ENCODE data around the gene CORIN.
"Not testable (repeated sequence)": the region's sequence is repeated elsewhere in the genome, so short reads cannot be mapped to it uniquely, and the experiment has no call there.

The CORIN gene

DNA sequence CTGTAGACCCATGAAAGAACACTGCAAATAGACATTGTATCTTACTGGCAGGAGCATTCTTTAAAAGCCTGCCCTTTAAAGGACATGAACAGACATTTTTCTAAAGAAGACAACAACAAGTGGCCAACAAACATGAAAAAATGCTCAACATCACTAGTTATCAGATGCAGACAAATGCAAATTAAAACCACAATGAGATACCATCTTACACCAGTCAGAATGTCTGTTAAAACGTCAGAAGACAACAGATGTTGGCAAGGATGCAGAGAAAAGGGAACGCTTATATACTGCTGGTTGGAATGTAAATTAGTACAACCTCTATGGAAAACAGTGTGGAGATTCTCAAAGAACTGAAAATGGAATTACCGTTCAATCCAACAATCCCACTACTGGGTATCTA is 275.6 kb downstream of the CORIN start:
- no peak for DNase-seq (ENCODE audit: low spot score)

DNA sequence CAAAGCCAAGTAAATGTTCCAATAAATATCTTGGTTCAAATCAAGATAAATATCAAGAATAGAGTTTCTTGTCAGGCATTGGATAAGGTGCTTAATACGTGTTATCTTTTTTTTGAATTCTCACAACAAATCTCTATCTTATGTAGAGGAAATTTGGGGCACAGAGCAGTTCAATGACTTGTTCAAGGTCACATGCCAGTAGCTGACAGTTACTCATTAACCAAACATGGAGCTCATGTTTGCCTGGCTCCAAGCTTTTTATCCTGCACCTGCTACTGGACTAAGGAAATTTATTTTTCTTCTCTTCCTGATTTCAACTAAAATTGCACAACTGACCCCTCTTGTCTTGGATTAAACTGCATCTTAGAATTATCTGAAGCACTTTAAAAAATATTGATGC is 276.5 kb downstream of the CORIN start:
- DNase-seq (ENCODE audit: low spot score) = no peak

DNA sequence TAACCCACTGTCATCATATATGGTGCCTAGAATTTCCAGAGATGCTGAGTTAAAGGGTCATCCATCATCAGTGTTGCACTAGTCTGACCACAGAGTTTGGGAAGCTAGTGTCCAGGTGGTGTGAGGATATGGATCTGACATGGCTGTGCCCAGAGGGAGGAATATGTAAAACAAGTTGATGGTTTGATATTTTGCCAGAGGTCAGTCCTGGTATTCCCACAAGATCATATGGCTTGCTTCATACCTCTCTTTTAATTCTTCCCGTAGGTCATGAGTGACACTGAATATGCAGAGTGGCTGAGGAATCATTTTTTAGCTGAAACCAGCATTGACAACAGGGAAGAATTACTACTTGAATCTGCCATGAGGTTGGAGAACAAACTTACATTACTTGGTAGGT is 277.2 kb downstream of the CORIN start:
- DNase-seq (ENCODE audit: low spot score) = no peak

DNA sequence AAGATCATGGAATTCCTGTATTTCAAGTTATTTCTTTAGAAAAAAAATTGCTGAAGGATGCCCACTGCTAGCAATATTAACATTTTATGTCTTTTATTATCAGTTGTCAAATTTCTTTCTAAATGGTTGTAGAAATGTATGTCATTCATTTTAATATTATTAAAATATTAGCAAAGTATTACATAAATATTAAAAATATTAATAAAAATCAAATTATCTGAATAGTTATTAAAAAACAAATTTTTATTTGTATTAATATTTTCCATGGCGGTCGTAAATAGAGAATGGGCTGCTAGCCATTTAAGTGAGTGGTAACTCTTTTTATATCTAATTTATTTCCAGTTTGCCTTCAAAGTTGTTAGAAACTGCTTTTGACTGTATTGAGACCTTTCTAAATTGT is 280.6 kb downstream of the CORIN start:
- no peak for DNase-seq (ENCODE audit: low spot score)

DNA sequence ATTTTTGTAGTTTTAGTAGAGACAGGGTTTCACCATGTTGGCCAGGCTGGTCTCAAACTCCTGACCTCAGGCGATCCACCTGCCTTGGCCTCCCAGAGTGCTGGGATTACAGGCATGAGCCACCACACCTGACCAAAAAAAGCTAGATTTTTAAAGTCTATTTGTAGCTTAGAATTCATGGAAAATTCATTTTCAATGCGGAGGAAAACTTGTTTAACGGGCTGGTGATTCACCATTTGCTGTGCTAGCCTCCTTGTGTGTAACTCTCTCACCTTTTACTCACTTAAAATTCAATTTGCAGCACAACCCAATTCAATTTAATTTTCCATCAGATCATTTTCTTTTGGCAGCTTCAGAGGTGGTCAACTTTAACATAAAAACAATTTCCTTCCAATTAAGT is 281.9 kb downstream of the CORIN start:
- not testable (repeated sequence) for DNase-seq (ENCODE audit: low spot score)

DNA sequence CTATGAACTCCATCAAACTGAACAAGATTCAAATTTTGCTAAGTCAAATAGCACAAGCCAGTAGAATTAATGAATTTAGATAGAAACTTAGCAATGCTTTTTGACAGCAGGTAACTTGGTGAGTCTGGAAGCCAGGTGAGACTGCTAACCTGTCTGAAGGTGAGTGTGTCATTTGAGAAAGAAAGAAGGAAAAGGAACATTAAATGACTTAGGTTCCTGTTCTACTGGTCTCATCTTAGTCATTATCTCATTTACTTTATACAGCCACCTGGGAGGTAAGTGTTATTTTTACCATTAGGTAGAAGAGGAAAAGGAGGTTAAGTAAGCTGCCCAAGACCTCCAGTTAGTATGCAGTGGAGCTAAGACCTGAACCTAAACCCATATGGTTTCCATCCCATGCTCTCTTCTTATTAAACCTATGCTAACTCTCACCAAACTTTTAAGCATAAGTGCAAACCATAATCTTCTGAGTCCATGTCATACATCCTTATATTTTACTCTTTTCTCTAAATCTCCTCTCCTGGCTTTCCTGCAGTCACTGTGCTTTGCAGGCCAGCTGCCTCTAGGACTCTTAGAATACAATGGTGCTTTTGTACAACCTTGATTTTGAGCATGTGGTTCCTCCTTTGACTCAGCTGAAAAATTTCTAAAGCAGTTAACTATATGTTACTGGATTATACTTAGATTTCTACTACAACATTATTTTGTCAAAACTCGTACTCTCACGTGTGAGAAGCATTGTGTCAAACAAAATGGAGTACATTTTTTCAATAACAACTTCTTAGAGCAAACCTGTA is 284.3 kb downstream of the CORIN start:
- DNase-seq (ENCODE audit: low spot score) = no peak

DNA sequence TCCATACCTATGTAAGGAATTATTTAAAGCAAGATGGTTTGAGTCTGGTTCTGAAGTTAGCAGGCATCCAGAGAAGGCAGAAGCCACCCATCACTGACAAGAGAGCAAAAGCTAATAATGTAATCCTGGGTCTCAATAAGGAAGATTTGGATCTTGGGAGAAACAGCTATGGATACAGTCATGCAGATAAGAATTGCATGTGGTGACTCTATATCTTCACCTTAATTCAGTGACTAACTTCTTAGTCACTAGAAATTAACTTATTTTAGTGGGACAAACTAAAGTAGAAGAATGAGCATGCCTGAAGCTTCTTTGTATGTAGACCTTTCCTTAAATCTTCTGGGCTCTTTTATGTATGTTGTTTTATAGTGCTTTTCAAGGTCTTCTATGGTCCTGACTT is 286.2 kb downstream of the CORIN start:
- no peak for DNase-seq (ENCODE audit: low spot score)

DNA sequence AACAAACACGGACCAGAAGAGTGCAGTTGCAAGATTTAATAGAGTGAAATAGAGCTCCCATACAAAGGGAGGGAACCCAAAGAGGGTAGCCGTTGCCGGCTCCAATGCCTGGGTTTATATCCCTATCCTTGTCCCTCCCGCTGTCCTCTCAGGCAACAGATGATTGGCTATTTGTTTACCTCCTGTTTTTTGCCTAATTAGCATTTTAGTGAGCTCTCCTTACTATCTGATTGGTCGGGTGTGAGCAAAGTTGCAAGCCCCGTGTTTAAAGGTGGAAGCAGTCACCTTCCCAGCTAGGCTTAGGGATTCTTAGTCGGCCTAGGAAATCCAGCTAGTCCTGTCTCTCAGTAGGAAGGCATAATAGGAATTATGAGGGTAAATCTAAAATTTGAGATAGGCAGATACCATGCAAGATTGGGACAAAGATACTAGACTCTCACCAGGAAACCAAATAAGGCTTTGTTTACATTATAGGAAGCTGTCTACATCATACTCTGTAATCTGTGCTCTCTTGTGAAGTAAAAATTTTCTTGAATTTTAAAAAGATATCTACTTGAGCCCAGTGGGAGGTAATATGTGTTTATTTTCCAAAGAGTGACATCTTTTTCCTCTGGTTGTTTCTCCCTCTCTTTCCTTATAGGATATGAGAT is 286.8 kb downstream of the CORIN start:
- DNase-seq (ENCODE audit: low spot score) = no peak

DNA sequence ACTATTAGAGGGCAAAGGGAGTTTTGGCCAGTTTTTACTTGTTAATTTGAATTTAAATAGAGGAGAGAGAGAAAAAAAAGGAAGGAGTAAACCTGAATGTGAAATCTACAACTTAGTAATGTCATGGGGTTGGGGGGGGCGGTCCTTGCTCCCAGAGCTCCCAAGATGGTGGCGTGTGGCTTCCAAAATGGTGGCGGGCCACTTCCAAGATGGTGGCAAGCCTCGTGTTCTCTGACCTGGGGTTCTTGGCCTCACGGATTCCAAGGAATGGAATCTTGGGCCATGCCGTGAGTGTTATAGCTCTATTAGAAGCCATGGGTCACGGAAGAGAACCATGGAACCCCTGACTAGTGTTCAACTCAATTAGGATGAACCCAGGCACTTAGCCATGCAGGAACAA is 287.5 kb downstream of the CORIN start:
- not testable (repeated sequence) for DNase-seq (ENCODE audit: low spot score)
